Testis (tissue), 2 donors: ENCODE data around the gene MAP3K12.
A peak's percentile ranks its signal among the peaks of the same experiment; 100 is the strongest.

Experiments
- POLR2A ChIP-seq: fragments of 450-650 bp; IDR thresholded peaks from one replicate; pipeline ENCODE4 v1.6.1; 2017; ENCODE audit warnings: antibody characterized with exemption, mild to moderate bottlenecking, moderate library complexity
- TF ChIP-seq, protein P1 (sequence below), 3 experiments: fragments of 450-650 bp in 2 of 3; fragments of 200-600 bp in 1 of 3; sonication (generic) in 1 of 3; IDR thresholded peaks; one replicate each; pipeline ENCODE4 v1.5.1; 2016 to 2019; ENCODE audit warnings: antibody characterized with exemption in 3 of 3, mild to moderate bottlenecking in 2 of 3, moderate library complexity in 1 of 3

DNA sequence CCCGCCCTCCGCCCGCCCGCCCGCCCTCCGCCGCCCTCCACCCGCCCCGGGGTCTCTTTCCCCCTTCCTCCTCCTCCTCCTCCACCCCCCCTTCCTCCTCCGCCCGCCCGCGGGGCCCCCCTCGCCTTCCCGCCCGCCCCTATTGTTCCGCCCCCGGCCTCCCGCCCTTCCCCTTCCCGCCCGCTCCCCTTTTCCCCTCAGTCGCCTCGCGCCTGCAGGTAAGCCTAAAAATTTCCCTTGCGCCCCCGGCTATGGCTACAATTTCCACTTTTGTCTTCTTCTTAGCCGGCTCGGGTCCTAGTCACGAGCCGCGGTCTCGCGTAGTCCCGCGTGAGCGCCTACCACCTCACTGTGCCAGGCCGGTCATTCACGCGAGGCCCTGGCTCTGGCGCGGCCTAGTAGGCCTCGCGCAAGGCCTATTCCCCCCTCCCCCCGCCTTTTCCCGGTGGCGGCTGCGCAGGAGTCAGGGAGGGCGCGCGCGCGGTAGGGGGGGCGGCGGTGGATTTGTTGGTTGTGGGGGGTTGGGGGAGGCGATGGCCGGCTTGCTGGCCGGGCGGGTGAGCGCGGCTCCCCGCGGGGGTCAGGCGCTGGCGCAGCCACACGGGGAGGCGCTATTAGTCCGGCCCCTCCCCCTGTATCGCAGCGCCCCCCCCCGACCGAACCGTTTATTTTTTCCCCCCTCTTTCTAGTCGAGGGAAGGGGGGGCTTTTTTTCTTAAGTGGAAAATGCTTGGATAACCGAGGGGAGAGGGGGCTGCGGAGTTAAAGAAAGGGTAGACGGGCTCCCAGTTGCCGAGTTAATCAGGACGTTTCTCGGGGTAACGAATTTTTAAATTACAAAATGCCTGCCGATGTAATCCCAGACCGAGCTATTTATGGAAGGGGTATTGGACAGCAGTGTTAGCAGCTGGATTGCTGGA is 46.8 kb downstream of the MAP3K12 start:
- TF ChIP-seq, protein P1, sequence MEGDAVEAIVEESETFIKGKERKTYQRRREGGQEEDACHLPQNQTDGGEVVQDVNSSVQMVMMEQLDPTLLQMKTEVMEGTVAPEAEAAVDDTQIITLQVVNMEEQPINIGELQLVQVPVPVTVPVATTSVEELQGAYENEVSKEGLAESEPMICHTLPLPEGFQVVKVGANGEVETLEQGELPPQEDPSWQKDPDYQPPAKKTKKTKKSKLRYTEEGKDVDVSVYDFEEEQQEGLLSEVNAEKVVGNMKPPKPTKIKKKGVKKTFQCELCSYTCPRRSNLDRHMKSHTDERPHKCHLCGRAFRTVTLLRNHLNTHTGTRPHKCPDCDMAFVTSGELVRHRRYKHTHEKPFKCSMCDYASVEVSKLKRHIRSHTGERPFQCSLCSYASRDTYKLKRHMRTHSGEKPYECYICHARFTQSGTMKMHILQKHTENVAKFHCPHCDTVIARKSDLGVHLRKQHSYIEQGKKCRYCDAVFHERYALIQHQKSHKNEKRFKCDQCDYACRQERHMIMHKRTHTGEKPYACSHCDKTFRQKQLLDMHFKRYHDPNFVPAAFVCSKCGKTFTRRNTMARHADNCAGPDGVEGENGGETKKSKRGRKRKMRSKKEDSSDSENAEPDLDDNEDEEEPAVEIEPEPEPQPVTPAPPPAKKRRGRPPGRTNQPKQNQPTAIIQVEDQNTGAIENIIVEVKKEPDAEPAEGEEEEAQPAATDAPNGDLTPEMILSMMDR (IDR thresholded peaks at IDR 0.05) = peak in 1 of 3 experiments; percentile 45
- TF ChIP-seq POLR2A = no peak
